ENCODE results near the gene REEP1. TPM values are rescaled to one million over a fixed set of nuclear protein-coding genes. Genes with fewer than 3 reads are reported as not detected.
A peak's percentile ranks its signal among the peaks of the same experiment; 100 is the strongest.

The REEP1 gene
- total RNA-seq, 6 experiments from 2014 or later, result 0.61 to 1.8 (median 0.85) TPM

DNA sequence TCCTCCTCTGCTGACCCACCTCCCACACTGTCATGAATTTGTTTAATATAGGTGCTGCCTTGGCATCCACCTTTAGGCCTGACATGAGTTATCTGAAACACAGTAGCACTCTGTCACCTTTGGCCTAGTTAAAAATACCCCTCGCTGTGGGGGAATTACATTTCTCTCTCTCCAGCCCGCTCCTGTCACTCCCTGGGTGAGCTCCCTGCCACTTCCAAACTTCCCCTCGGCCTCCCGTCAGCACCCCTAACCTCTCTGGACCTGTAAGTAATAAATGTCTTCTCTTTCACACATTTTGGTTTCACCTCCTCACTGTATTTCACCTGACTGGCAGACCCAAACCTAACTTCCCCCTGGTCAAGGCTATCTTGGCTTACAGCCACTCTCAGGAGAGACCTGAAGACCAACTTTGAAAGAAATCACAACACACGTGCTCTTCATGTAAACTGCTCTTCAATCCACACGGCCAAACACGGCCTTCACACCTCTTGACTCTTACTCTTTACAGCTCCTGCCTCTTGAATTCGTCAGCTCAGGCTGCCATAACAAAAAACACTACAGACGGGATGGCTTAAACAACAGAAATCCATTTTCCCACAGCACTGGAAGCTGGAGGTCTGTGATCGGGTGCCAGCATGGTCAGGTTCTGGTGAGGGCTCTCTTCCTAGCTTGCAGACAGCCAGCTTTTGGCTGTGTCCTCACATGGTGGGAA is 28.3 kb downstream of the REEP1 start:
- Histone ChIP-seq H3K4me1 (no peaks in the 10 kb centered on the region), H3K27me3 (no peaks in the 10 kb centered on the region), H3K4me3 (no peak overlapping the region), H3K36me3 (no peaks in the 10 kb centered on the region), H3K27ac (no peak overlapping the region), H3K9me3 (no peaks in the 10 kb centered on the region)
- WGBS (ENCODE audit: insufficient coverage, low coverage, low lambda C conversion rate, missing lambda C conversion rate), result 89% methylated on average over 7 of the region's 10 CpGs
- peak in 1 of 3 donors; percentile 11 for DNase-seq
- intact Hi-C loops (cut with DNase I), result no loop called here
- TF ChIP-seq CTCF (IDR thresholded peaks at IDR 0.05), result no peak
- TF ChIP-seq POLR2A (IDR thresholded peaks at IDR 0.05), result no peak
- ATAC-seq, result no peak

DNA sequence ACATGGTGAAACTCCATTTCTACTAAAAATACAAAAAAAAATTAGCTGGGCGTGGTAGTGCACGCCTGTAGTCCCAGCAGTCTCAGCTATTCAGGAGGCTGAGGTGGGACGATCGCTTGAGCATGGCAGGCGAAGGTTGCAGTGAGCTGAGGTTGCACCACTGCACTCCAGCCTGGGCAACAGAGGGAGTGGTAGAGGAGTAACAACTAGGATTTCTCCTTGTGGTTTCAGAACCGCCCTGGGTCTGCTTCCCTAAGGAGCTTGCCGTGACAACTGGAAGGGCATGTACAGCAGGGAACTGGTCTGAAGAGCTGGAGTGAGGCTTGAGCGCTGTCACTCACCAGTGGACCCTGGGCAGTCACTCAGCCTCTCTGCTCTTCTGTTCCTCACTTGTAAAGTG is 29.1 kb downstream of the REEP1 start:
- WGBS (ENCODE audit: insufficient coverage, low coverage, low lambda C conversion rate, missing lambda C conversion rate), result 93% methylated on average over 3 of the region's 8 CpGs
- intact Hi-C loops (cut with DNase I), result no loop called here
- Histone ChIP-seq H3K27me3 (no peaks in the 10 kb centered on the region), H3K4me1 (no peaks in the 10 kb centered on the region), H3K4me3 (no peak overlapping the region), H3K9me3 (no peaks in the 10 kb centered on the region), H3K36me3 (no peaks in the 10 kb centered on the region), H3K27ac (no peak overlapping the region)
- no peak for ATAC-seq
- peak in 1 of 3 donors; percentile 23 for DNase-seq
- TF ChIP-seq CTCF (IDR thresholded peaks at IDR 0.05), result no peak
- TF ChIP-seq POLR2A (IDR thresholded peaks at IDR 0.05), result no peak

DNA sequence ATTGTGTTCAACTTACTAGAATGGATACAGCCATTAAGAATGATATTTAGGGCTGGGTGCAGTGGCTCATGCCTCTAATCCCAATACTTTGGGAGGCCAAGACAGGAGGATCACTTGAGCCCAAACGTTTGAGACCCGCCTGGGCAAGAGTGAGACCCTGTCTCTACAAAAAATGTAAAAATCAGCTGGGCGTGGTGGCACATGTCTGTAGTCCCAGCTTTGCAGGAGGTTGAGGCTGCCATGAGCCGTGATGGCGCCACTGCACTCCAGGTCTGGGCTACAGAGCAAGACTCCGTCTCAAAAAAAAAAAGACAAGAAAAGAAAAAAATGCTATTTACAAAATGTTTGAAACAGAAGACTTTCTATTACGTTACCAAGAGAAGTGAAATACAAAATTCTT is 30.0 kb downstream of the REEP1 start:
- H3K9me3 ChIP-seq, result no peaks in the 10 kb centered on the region
- TF ChIP-seq POLR2A (IDR thresholded peaks at IDR 0.05), result no peak
- TF ChIP-seq CTCF (IDR thresholded peaks at IDR 0.05), result no peak
- H3K4me1 ChIP-seq, result no peaks in the 10 kb centered on the region
- H3K36me3 ChIP-seq, result no peaks in the 10 kb centered on the region
- WGBS (ENCODE audit: insufficient coverage, low coverage, low lambda C conversion rate, missing lambda C conversion rate), result 82% methylated on average over 6 of the region's 7 CpGs
- H3K27me3 ChIP-seq, result no peaks in the 10 kb centered on the region
- H3K27ac ChIP-seq, result no peak overlapping the region
- ATAC-seq (no peak), DNase-seq (no peak)
- H3K4me3 ChIP-seq, result no peak overlapping the region
- intact Hi-C loops (cut with DNase I), result no loop called here

DNA sequence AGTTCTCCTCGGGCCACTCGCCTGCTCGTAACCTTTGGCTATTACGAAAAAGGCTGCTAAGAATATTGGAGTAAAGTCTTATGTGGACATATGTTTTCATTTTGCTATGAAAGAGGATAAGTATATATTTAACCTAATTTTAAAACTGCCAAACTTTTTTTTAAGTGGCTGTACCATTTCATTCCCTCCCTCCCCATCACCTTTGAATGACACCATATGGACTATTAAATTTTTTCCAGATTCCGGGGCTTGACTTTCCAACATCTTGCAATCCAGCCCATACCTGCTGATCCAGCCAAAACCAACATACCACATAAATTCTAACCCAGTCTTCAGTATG is 31.5 kb downstream of the REEP1 start:
- Histone ChIP-seq H3K4me3 (no peak overlapping the region), H3K4me1 (no peaks in the 10 kb centered on the region), H3K27ac (no peak overlapping the region), H3K9me3 (no peaks in the 10 kb centered on the region), H3K36me3 (no peaks in the 10 kb centered on the region), H3K27me3 (no peaks in the 10 kb centered on the region)
- ATAC-seq, result no peak
- no peak for DNase-seq
- 72% methylated on average over 5 of the region's 5 CpGs for WGBS (ENCODE audit: insufficient coverage, low coverage, low lambda C conversion rate, missing lambda C conversion rate)
- intact Hi-C loops (cut with DNase I), result no loop called here
- TF ChIP-seq POLR2A (IDR thresholded peaks at IDR 0.05), result no peak
- no peak for TF ChIP-seq CTCF (IDR thresholded peaks at IDR 0.05)
